Activated CD4-positive, alpha-beta memory T cell treated with anti-CD3 and anti-CD28 coated beads, Interleukin-2, amount 10 ng/mL, durations not matched to agents 7 days and 5 days (primary cell): ENCODE measurements around the gene MRPL40. TPM values are rescaled to one million over a fixed set of nuclear protein-coding genes. Genes with fewer than 3 reads are reported as not detected.
A peak's percentile ranks its signal among the peaks of the same experiment; 100 is the strongest.

Source experiments
- CTCF ChIA-PET: fragments of 350-600 bp; sonication (Branson Sonifier 250); formaldehyde crosslinking; loops from one replicate; lab custom pipeline; 2021; ENCODE audit warnings: antibody characterized with exemption, inconsistent platforms; lab: Charles Lee
- POLR2A ChIA-PET: fragments of 350-600 bp; sonication (Branson Sonifier 250); formaldehyde crosslinking; loops from one replicate; lab custom pipeline; 2021; ENCODE audit warnings: antibody characterized with exemption; lab: Charles Lee
- DNase-seq: peaks from one replicate; pipeline ENCODE4 v3.0.0-alpha.2; 2020
- H3K27ac Mint-ChIP-seq: one replicate; pipeline ENCODE4 v1.8.0; 2021; ENCODE audit warnings: mild to moderate bottlenecking, mixed read lengths
- H3K27me3 Mint-ChIP-seq: one replicate; pipeline ENCODE4 v1.8.0; 2021; ENCODE audit warnings: mixed read lengths
- H3K36me3 Mint-ChIP-seq: one replicate; pipeline ENCODE4 v1.8.0; 2021; ENCODE audit warnings: low read depth, mixed read lengths
- H3K4me1 Mint-ChIP-seq: one replicate; pipeline ENCODE4 v1.8.0; 2021; ENCODE audit warnings: mixed read lengths
- H3K4me3 Mint-ChIP-seq: one replicate; pipeline ENCODE4 v1.8.0; 2021; ENCODE audit warnings: mild to moderate bottlenecking, mixed read lengths
- H3K9me3 Mint-ChIP-seq: one replicate; pipeline ENCODE4 v1.8.0; 2021; ENCODE audit warnings: mixed read lengths
- total RNA-seq, 2 experiments: library from RNA; stranded (reverse); gene quantifications; one replicate each; pipeline ENCODE4 v1.2.3, GENCODE V29; 2021

Gene MRPL40
- total RNA-seq, 2 experiments from 2014 or later, result 22.4 to 24.6 TPM

DNA sequence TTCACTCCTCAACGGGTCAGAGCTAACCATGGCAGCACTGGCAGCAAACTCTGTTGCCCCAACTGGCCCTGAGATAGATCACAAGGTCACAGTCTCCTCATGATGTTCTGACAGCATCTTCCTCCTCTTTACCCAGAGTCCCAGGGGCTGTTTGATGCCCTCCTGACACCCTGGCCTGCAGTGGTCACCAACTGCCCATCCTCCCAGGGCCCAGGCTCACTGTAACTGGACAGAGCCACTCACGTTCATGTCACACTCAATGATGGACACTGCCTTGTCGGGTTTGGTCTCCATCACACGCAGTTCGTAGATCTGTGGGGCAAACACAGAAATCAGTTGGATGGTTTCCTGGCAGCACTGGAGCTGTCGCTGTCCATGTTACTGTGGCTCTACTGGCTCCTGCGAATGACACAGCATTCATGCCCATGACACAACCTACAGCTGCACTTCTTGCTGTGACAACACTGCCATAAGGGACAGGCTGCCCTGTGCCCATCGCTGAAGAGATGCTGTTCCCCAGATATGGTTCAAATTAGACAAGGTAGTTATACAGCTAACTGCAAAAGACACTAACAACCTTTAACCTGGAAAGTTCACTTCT lies 25.6 kb downstream of the MRPL40 start:
- H3K9me3 Mint-ChIP-seq, result no peaks in the 10 kb centered on the region
- no peak overlapping the region for H3K27ac Mint-ChIP-seq
- no peak overlapping the region for H3K4me3 Mint-ChIP-seq
- CTCF ChIA-PET, result no interaction called here
- H3K4me1 Mint-ChIP-seq, result no peaks in the 10 kb centered on the region
- H3K27me3 Mint-ChIP-seq, result no peaks in the 10 kb centered on the region
- POLR2A ChIA-PET, result interaction anchor here (1.2 to 1.7 kb wide), 3 partner anchors 10 to 26 kb away, joined by 3 to 9 read pairs (median 4); partner anchors contain the start of gene C22orf39
- H3K36me3 Mint-ChIP-seq, result peaks cover 57% of the 10 kb centered on the region
- no peak for DNase-seq

DNA sequence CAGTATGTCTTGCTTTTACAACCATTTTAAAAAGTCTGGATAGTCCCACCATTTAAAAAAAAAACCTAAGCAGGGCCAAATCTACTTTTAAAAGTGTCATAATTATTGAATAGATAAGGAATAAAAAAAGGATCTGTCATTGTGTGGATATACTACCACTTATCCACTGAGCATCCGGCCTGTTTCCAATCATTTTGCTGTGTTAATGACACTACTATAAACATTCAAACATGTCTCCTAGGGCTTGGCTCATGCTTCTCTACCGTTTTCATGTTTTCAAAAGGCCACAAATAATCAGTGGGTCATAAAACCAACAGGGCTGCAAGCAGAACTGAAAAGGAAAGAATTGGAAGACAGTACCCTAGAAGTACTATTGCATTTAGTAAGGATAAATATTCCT lies 27.7 kb downstream of the MRPL40 start:
- Mint-ChIP-seq H3K27ac (no peak overlapping the region), H3K4me3 (no peak overlapping the region), H3K36me3 (peaks cover 58% of the 10 kb centered on the region), H3K27me3 (no peaks in the 10 kb centered on the region), H3K9me3 (no peaks in the 10 kb centered on the region), H3K4me1 (peaks cover 8% of the 10 kb centered on the region)
- ChIA-PET POLR2A (no interaction called here), CTCF (no interaction called here)
- no peak for DNase-seq

DNA sequence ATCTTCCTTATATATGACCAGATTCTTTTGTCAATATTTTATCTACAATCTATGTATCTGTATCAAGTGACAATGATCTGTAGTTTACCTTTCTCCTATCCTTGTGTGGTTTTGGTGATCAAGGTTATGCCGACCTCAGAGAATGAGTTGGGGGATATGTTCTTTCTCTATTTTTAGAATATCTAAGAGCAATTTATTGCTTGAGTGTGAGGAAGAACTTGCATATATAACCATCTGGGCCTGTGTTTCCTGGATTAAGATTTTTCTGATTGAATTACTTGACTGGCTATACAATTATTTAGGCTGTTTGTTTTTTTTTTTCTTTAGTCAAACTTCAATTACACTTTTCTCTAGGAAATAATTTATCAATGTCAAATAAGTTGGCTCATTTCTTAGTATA lies 29.2 kb downstream of the MRPL40 start:
- Mint-ChIP-seq H3K4me3 (no peak overlapping the region), H3K4me1 (peaks cover 14% of the 10 kb centered on the region), H3K27ac (no peak overlapping the region), H3K9me3 (no peaks in the 10 kb centered on the region), H3K27me3 (no peaks in the 10 kb centered on the region), H3K36me3 (peaks cover 53% of the 10 kb centered on the region)
- DNase-seq, result no peak
- POLR2A ChIA-PET, result no interaction called here
- CTCF ChIA-PET, result no interaction called here

DNA sequence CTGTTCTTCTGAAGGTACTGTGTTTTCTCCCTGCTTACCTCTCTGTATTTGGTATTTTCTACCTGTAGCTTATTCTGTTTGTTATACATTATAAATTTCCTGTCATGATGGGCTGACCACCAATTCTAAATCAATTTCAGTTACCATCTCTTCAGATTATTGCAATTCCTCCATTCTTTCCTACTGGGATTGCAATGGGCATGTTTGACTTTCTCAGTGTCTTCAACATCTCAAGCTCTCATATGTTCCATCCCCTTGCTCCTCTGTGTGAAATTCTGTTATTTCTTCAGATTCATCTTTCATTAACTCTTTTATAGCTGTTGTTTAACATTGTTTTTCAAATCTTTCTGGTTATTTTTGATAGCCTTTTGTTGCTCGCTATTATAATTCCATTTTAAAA lies 30.7 kb downstream of the MRPL40 start:
- Mint-ChIP-seq H3K36me3 (peaks cover 58% of the 10 kb centered on the region), H3K27me3 (no peaks in the 10 kb centered on the region), H3K4me3 (no peak overlapping the region), H3K4me1 (peaks cover 14% of the 10 kb centered on the region), H3K27ac (no peak overlapping the region), H3K9me3 (no peaks in the 10 kb centered on the region)
- ChIA-PET CTCF (interaction anchor here (0.9 to 1.0 kb wide), 3 partner anchors 11 to 16 kb away, joined by 3 to 4 read pairs (median 3); partner anchors contain the start of gene C22orf39), POLR2A (interaction anchor here (1.1 kb wide), 1 partner anchor 16 kb away, joined by 3 read pairs; the partner anchor contains the start of genes CDC45 and UFD1)
- no peak for DNase-seq

DNA sequence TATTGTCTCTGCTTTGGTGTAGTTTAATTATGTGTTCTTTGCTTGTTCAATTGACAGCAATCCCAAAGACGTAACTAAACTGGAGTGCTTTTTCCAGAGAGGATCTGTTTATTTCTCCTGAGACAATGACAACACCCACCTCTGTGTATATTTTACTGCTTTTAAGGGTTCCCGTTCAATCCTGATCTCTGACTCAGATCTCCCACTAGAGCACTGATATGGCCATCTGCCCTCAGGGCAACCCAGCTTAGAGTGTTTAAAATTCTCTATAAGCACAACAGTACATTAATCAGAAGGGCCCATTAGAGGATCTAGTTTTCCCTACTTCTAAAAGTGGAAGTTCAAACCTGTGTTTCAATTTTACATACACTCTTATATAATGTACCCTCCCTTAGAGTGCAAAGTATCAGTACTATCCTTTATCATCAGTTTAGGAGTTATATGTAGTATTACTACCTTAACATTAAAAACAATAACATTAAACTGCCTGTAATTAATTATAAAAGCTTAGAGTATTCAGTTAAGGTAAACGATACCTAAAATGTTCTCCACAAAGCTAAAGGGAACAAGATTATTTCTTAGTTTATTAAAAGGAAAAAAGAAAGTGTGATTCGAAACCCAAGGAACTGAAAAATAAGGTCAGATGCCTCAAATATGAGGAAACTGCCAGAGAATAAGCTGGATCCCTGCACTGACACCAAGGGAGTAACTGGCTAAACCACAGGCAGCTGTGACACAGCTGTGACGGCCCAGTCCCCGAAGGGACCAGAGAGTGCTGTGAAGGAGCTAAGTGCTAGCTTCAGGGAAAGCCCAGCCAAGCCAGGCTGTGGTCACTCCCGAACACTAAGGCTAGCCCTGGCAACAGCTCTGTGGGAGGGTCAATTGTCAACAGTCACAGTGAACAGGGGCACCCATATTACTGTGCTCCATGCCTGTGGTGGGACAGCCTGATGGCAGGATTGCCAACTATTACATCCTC lies 31.4 kb downstream of the MRPL40 start:
- no peaks in the 10 kb centered on the region for H3K27me3 Mint-ChIP-seq
- no peaks in the 10 kb centered on the region for H3K9me3 Mint-ChIP-seq
- peak overlapping the region; percentile 33 for H3K27ac Mint-ChIP-seq
- peaks cover 14% of the 10 kb centered on the region for H3K4me1 Mint-ChIP-seq
- H3K36me3 Mint-ChIP-seq, result peaks cover 64% of the 10 kb centered on the region
- DNase-seq, result no peak
- CTCF ChIA-PET, result interaction anchor here (0.9 to 1.0 kb wide), 3 partner anchors 11 to 167 kb away, joined by 3 to 4 read pairs (median 3); no protein-coding TSS in a partner anchor
- POLR2A ChIA-PET, result interaction anchor here (0.7 to 1.5 kb wide), 5 partner anchors 9 to 181 kb away, joined by 3 to 7 read pairs (median 3); partner anchors contain the start of gene CDC45
- no peak overlapping the region for H3K4me3 Mint-ChIP-seq

DNA sequence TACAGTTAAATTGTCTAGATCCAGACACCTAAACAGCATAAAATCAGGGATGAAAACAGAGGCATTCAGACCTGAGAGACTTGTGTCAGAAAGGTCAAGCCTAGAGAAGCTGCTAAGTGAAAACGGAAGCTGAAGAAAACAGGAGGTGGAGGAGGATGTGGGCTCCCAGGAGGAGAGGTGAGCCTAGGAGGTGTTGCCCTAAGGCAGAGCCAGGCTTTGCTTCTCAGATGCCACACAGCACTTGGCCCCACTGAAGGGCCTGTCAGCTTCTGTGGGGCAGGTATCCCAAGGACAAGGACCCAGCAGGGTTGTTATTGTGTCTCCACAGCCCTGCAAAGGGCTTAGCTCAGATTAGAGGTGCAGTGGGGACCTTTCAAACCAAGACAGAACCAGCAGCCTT lies 32.2 kb downstream of the MRPL40 start:
- H3K27ac Mint-ChIP-seq, result peak overlapping the region; percentile 24
- no peak for DNase-seq
- POLR2A ChIA-PET, result interaction anchor here (0.7 to 1.5 kb wide), 6 partner anchors 10 to 181 kb away, joined by 3 to 7 read pairs (median 4); partner anchors contain the start of genes CDC45 and HIRA
- no peaks in the 10 kb centered on the region for H3K9me3 Mint-ChIP-seq
- peaks cover 14% of the 10 kb centered on the region for H3K4me1 Mint-ChIP-seq
- no peak overlapping the region for H3K4me3 Mint-ChIP-seq
- H3K36me3 Mint-ChIP-seq, result peaks cover 70% of the 10 kb centered on the region
- CTCF ChIA-PET, result interaction anchor here (0.6 to 1.0 kb wide), 3 partner anchors 10 to 166 kb away, joined by 3 read pairs; no protein-coding TSS in a partner anchor
- H3K27me3 Mint-ChIP-seq, result no peaks in the 10 kb centered on the region

DNA sequence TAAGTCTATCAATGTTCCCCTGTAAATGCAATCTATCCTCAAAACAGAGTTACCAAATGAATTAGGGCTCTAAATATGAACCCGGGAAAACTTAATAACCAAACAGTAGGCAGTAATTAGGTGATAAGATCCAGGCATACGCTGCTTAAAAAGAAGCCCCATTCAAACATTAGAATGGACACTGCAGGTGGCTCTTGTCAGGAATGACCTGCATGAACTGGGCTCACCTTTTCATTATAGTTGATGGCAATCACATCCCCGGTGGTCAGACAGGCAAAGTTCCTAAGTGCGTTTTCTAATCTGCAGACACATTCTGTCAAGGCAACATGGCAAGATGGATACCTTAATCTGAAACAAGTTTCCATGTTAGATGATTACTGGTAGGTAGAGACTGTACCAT lies 32.6 kb downstream of the MRPL40 start:
- ChIA-PET POLR2A (interaction anchor here (0.7 to 1.5 kb wide), 6 partner anchors 10 to 182 kb away, joined by 3 to 7 read pairs (median 4); partner anchors contain the start of genes CDC45 and HIRA), CTCF (interaction anchor here (0.6 to 1.5 kb wide), 2 partner anchors 11 to 14 kb away, joined by 3 read pairs; no protein-coding TSS in a partner anchor)
- Mint-ChIP-seq H3K36me3 (peaks cover 74% of the 10 kb centered on the region), H3K27me3 (no peaks in the 10 kb centered on the region), H3K9me3 (no peaks in the 10 kb centered on the region), H3K27ac (peak overlapping the region; percentile 24), H3K4me1 (peaks cover 14% of the 10 kb centered on the region), H3K4me3 (no peak overlapping the region)
- no peak for DNase-seq

DNA sequence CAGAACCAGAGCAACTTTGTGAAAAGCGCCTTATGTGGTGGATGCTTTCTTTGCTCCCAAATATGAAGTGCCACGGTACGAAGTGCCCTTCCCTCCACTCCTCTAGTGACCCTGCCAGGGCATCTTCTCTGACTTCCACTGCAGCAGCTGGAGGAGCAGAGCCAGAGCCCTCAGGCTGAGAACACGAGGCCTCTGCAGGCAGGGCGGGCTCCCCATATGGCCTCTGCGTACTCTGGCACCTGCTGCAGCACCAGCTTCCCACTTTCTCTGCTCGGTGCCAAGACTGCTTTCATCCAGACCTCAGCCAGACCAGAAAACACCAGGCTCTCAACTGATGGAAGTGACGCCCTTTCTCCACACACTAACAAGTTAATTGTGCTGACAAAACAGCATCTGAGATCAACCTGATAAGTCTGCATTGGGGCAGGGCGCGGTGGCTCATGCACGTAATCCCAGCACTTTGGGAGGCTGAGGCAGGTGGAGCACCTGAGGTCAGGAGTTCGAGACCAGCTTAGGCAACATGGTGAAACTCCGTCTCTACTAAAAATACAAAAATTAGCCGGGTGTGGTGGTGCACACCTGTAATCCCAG lies 33.9 kb downstream of the MRPL40 start:
- DNase-seq, result no peak
- ChIA-PET POLR2A (interaction anchor here (1.5 to 2.7 kb wide), 2 partner anchors 11 to 19 kb away, joined by 4 to 9 read pairs; partner anchors contain the start of gene C22orf39), CTCF (interaction anchor here (1.5 to 1.6 kb wide), 2 partner anchors 11 to 12 kb away, joined by 3 read pairs; no protein-coding TSS in a partner anchor)
- Mint-ChIP-seq H3K36me3 (peaks cover 74% of the 10 kb centered on the region), H3K9me3 (no peaks in the 10 kb centered on the region), H3K4me3 (no peak overlapping the region), H3K4me1 (peaks cover 14% of the 10 kb centered on the region), H3K27ac (no peak overlapping the region), H3K27me3 (no peaks in the 10 kb centered on the region)

DNA sequence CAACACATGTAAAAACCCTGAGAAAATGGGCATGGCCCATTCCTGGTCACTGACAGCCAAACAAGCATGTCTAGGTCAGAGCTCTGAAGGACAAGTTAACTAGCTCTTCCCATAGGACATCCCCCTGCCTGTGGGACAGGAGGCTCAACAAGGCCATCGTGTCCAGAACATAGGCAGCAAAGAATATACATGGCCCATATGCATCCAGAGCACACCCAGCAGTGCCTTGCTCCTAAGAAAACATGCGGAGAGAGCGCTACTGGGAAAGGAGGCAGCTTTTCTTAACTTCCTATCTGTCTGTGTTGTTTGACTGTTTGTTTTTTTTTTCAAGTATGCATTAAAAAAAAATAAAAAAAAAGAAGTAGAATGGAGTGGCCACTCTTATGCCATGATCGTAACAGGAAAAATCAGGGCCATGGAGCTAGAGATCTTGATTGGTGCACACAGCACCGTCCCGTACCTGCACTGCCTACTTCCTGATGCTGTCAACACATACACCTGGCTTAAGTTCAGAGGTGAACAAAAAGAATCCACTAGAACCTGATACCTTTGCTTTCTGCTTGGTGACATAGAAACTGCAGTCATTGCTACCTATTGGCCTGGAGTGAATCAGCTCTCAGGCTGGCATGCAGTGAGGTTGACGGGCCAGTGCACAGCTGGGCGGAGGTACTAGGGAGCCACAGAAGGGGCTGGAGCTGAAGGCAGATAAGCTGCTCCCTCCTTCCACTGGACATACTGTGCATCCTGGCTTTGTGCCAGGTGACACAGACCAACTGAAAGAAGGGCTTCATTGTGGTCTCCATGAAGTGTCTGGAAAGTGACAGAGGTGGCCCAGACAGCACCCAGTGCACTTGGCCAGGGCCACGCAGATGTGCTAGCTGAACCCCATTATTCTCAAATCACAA lies 34.8 kb downstream of the MRPL40 start:
- ChIA-PET CTCF (interaction anchor here (1.5 to 1.6 kb wide), 2 partner anchors 10 to 13 kb away, joined by 3 read pairs; no protein-coding TSS in a partner anchor), POLR2A (interaction anchor here (1.5 to 2.7 kb wide), 3 partner anchors 9 to 20 kb away, joined by 4 to 9 read pairs (median 4); partner anchors contain the start of gene C22orf39)
- no peaks in the 10 kb centered on the region for H3K9me3 Mint-ChIP-seq
- no peak overlapping the region for H3K4me3 Mint-ChIP-seq
- DNase-seq, result no peak
- peaks cover 81% of the 10 kb centered on the region for H3K36me3 Mint-ChIP-seq
- no peak overlapping the region for H3K27ac Mint-ChIP-seq
- H3K4me1 Mint-ChIP-seq, result peaks cover 14% of the 10 kb centered on the region
- no peaks in the 10 kb centered on the region for H3K27me3 Mint-ChIP-seq

DNA sequence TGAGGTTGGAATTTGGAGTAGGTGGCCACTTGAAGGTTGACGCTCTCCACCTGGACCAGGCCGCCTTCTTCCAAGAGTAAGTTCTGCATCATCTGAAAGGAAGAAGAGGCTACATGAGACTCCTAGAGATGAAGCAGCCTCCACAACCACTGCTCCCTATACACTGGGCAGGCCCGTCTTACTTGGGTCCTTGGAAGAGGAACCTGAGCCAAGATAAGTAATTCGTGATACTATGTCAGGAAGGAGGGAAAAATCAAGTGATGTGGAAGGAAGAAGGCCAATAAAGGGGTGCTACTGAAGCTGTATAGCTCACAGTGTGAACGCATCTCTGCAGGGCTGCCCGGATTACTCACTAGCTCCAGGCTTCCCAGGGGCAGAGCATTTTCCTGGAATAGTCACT lies 35.6 kb downstream of the MRPL40 start:
- no peak for DNase-seq
- H3K36me3 Mint-ChIP-seq, result peaks cover 83% of the 10 kb centered on the region
- no peaks in the 10 kb centered on the region for H3K27me3 Mint-ChIP-seq
- POLR2A ChIA-PET, result interaction anchor here (1.1 to 2.7 kb wide), 3 partner anchors 10 to 12 kb away, joined by 4 to 9 read pairs (median 6); partner anchors contain the start of gene CDC45
- H3K4me1 Mint-ChIP-seq, result peaks cover 14% of the 10 kb centered on the region
- no peak overlapping the region for H3K27ac Mint-ChIP-seq
- no peaks in the 10 kb centered on the region for H3K9me3 Mint-ChIP-seq
- H3K4me3 Mint-ChIP-seq, result no peak overlapping the region
- CTCF ChIA-PET, result no interaction called here

DNA sequence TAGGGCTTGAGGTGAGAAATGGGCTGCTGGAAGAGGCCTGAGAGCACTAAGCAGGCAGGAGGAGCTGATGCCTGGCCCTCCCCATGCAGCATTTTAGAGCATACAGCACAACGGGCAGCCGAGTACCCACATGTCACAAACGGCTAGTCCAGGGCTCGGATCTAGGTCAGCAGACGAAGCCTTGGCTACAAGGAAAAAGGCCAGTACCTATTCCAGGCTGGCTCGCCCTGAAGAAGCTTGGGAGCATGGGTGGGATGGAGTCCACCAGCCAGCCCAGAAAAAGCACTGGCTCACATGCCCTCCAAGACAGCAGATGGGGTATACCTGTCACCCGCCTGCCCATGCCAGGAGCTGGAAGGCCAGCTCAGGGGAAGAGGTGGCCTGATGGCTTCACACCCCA lies 37.1 kb downstream of the MRPL40 start:
- H3K4me3 Mint-ChIP-seq, result no peak overlapping the region
- ChIA-PET POLR2A (interaction anchor here (1.6 kb wide), 1 partner anchor 10 kb away, joined by 5 read pairs; the partner anchor contains the start of genes CDC45 and UFD1), CTCF (no interaction called here)
- no peak overlapping the region for H3K27ac Mint-ChIP-seq
- peaks cover 84% of the 10 kb centered on the region for H3K36me3 Mint-ChIP-seq
- DNase-seq, result no peak
- no peaks in the 10 kb centered on the region for H3K9me3 Mint-ChIP-seq
- no peaks in the 10 kb centered on the region for H3K27me3 Mint-ChIP-seq
- peaks cover 12% of the 10 kb centered on the region for H3K4me1 Mint-ChIP-seq
